ENCODE results near the gene MAD1L1.

- no peak for TF ChIP-seq CTCF (conservative IDR thresholded peaks at IDR 0.05)
- no peak for TF ChIP-seq ZFX (IDR thresholded peaks at IDR 0.05)
These were observed 22.8 kb downstream of the MAD1L1 start for GRCh38 chr7:2209961-2210323.

Data from C4-2B (cell line).